NB4 (cell line): ENCODE results near the gene ZNF285.
"Not testable (repeated sequence)": the region's sequence is repeated elsewhere in the genome, so short reads cannot be mapped to it uniquely, and the experiment has no call there.

Source experiments
- DNase-seq: peaks from one replicate; pipeline ENCODE4 v3.0.0; 2010; ENCODE audit warnings: low read depth
- H3K4me3 ChIP-seq: one replicate; pipeline ENCODE4 v1.5.1; 2011; ENCODE audit warnings: mild to moderate bottlenecking, low read depth, low read length, moderate library complexity
- CTCF ChIP-seq: IDR thresholded peaks from one replicate; pipeline ENCODE4 v1.5.1; 2012; ENCODE audit warnings: low read depth, low read length
- MYC ChIP-seq: IDR thresholded peaks from 2 replicates; pipeline ENCODE4 v1.6.1; 2011; ENCODE audit warnings: low read depth, low read length
- POLR2A ChIP-seq: IDR thresholded peaks from 2 replicates; pipeline ENCODE4 v1.6.1; 2011; ENCODE audit warnings: mild to moderate bottlenecking; ENCODE audit not compliant: insufficient read length; ENCODE audit errors: extremely low read depth
- TF ChIP-seq, protein P1 (sequence below): IDR thresholded peaks from 2 replicates; pipeline ENCODE4 v1.6.1; 2011; ENCODE audit warnings: low read depth, low read length

The ZNF285 gene

GRCh38 chr19:44401139-44402115 is at the start of gene ZNF285:
ZNF285 (minus strand) TSS chr19:44401608; CDS start chr19:44397213, 4,395 bp downstream.
- no peak within 1 kb of the TSS for H3K4me3 ChIP-seq
- no peak for DNase-seq
- no peak for TF ChIP-seq MYC
- TF ChIP-seq, protein P1, sequence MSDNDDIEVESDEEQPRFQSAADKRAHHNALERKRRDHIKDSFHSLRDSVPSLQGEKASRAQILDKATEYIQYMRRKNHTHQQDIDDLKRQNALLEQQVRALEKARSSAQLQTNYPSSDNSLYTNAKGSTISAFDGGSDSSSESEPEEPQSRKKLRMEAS: no peak
- TF ChIP-seq CTCF: no peak
- TF ChIP-seq POLR2A: no peak

DNA sequence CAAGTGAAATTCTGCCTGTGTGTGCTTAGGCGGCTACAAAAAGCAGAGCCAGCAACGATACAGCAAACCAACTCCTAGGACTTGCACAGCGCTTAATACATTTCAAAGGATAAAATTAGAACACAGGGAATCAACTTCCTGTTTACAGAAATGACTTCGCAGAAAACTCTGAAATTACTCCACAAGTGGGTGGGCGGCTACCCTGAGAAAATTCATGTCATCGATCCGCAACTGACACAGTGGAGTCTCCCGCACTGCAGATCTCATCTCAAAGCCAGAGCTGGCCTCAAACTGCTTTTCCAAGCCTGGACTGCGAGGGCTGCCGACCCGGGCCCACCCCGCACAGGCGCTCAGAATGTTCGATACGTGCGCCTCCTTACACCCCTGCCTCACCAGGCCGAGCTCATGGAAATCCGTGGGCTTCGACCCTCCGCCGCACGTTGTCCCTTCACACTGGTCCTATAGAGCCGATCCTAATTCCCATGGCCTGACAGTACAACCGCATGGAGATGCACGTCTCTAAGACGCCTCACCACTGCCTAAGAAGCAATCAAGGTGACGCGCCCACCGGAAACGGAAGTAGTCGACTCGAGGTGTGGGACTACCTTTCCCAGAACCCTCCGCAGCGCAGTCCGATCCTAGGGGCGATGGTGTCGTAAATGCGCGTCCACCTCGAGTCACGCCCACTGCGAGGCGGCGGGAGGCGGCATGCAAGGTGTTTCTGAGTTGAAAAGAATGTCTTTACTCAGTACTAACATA is 46.7 kb upstream of the ZNF285 start, which contains the start of gene ZNF229:
TSS of gene ZNF229 (minus strand) at position 557 of the 759 bp plus-strand sequence. CDS start 5,625 bp downstream, outside the sequence.
- no peak for DNase-seq
- TF ChIP-seq CTCF: no peak
- TF ChIP-seq POLR2A: no peak
- TF ChIP-seq, protein P1: no peak
- no peak for TF ChIP-seq MYC
- no peak within 1 kb of the TSS for H3K4me3 ChIP-seq

DNA sequence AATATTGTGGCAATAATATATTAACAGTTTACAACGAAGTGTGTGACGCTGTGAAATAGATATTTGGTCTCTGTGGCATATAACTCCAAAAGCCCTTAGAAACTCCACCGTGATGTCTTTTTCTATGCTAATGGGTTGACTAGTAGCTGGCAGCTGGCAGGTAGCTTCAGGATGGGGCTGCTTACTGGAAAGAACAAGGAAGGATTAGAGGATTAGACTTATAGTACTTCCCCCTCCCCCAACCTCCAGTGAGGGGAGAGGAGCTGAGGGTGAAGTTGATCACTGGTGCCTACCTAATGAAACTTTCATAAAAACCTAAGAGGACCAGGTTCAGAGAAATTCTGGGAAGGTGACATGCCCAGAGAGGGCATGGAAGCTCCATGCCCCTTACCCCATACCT is 37.0 kb upstream of the ZNF285 start:
- no peak overlapping the region for H3K4me3 ChIP-seq
- TF ChIP-seq POLR2A (no peak), MYC (no peak), CTCF (no peak)
- TF ChIP-seq, protein P1: no peak
- DNase-seq: no peak

DNA sequence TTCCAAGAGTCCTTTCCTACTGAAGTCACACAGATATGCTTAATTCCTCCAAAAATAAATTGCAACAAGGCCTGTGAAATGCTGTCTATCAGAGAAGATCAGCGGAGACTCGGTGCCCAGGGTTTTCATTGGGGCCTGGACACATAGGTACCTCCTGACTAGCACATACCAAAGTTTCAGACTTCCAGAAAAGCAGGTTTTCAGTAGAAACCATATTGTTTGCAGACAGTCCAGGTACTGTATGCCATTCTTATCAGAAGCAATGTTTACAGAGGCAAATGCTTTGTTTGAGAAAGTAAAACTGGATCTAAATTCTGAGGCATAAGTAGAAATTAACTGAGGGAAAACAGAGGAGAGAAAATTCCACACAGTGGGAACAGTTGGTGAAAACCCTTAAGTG is 34.0 kb upstream of the ZNF285 start:
- H3K4me3 ChIP-seq: no peak overlapping the region
- TF ChIP-seq MYC (no peak), CTCF (no peak), POLR2A (no peak)
- TF ChIP-seq, protein P1: no peak
- DNase-seq: no peak

GRCh38 chr19:44430956-44431355 is 29.5 kb upstream of the ZNF285 start:
- no peak overlapping the region for H3K4me3 ChIP-seq
- no peak for DNase-seq
- TF ChIP-seq MYC: no peak

DNA sequence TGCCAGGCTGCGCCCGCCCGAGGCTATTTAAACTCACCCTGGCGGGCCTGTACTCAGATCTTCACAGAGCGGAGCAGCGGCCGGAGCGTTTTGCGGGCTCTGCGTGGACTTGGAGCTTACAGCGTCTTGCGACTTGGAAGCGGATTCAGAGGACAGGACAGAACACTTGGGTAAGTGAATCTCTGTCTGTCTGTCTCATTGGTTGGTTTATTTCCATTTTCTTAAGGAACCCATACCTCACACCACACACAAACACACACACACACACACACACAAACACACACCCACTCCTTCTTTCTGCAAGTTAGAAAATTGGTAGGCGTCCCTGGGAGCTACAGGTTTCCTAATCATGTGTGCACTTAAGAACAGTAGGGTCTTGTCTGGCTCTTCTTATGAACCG is 14.1 kb upstream of the ZNF285 start:
- not testable (repeated sequence) for DNase-seq, H3K4me3 ChIP-seq

DNA sequence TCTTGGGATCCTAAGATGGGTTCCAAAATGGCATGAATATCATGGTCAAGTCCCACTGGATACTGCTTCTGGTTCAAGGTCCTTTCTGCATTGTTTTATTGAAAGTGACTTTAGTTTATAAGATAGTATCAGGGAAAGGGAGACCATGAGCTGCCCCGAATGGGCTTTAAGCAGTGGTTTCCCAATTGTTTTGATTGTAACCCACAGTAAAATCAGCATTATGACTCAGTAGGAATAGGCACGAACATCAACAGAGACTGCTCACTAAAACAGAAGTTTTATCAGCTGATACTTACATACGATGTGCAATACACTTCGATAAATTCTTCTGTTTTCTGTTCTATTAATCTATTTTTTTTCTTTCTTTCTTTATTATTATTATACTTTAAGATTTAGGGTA is 12.1 kb downstream of the ZNF285 start:
- not testable (repeated sequence) for DNase-seq, H3K4me3 ChIP-seq
